Fibroblast of skin of left biceps (primary cell): ENCODE data around the gene KDM4B.

Experiments
- DNase-seq, 2 experiments: peaks; one replicate each; pipeline ENCODE4 v3.0.0-alpha.2; 2013; ENCODE audit warnings: low read depth in 2 of 2

Gene KDM4B

GRCh38 chr19:5050067-5050656 lies 81.2 kb downstream of the KDM4B start:
- DNase-seq = no peak

GRCh38 chr19:5050905-5051304 lies 82.0 kb downstream of the KDM4B start:
- no peak for DNase-seq

GRCh38 chr19:5051619-5052018 lies 82.7 kb downstream of the KDM4B start:
- no peak for DNase-seq

GRCh38 chr19:5052515-5052914 lies 83.6 kb downstream of the KDM4B start:
- DNase-seq = no peak

- DNase-seq = no peak
These were observed 84.1 kb downstream of the KDM4B start for GRCh38 chr19:5052945-5053485.

- no peak for DNase-seq
These were observed 84.7 kb downstream of the KDM4B start for GRCh38 chr19:5053661-5054060.

- DNase-seq = no peak
These were observed 85.9 kb downstream of the KDM4B start for GRCh38 chr19:5054551-5055456.

GRCh38 chr19:5055457-5055776 lies 86.5 kb downstream of the KDM4B start:
- no peak for DNase-seq

GRCh38 chr19:5057860-5058259 lies 88.9 kb downstream of the KDM4B start:
- DNase-seq = no peak

GRCh38 chr19:5058521-5059212 lies 89.8 kb downstream of the KDM4B start:
- no peak for DNase-seq

- no peak for DNase-seq
These were observed 90.3 kb downstream of the KDM4B start for GRCh38 chr19:5059213-5059574.

GRCh38 chr19:5059793-5060192 lies 90.9 kb downstream of the KDM4B start:
- no peak for DNase-seq

GRCh38 chr19:5062195-5062594 lies 93.3 kb downstream of the KDM4B start:
- DNase-seq = no peak

GRCh38 chr19:5062799-5063198 lies 93.9 kb downstream of the KDM4B start:
- DNase-seq = no peak

GRCh38 chr19:5063873-5064645 lies 95.1 kb downstream of the KDM4B start:
- no peak for DNase-seq

GRCh38 chr19:5064896-5065295 lies 96.0 kb downstream of the KDM4B start:
- DNase-seq = no peak

GRCh38 chr19:5065663-5066093 lies 96.8 kb downstream of the KDM4B start:
- no peak for DNase-seq

- no peak for DNase-seq
These were observed 97.9 kb downstream of the KDM4B start for GRCh38 chr19:5066768-5067167.

- DNase-seq = no peak
These were observed 98.8 kb downstream of the KDM4B start for GRCh38 chr19:5067678-5068077.

- DNase-seq = no peak
These were observed 99.5 kb downstream of the KDM4B start for GRCh38 chr19:5068233-5069072.

GRCh38 chr19:5070331-5070730 lies 101.4 kb downstream of the KDM4B start:
- DNase-seq = no peak
